Ascending aorta (tissue), 2 donors: Measurements from ENCODE around the gene OR6M1. TPM values are rescaled to one million over a fixed set of nuclear protein-coding genes. Genes with fewer than 3 reads are reported as not detected.

Experiments used
- DNase-seq, 2 donors: peaks; one replicate each; pipeline ENCODE4 v3.0.0-alpha.2; 2019; ENCODE audit warnings: low spot score in 2 of 2
- H3K27ac ChIP-seq, 2 donors: fragments of 200-600 bp; sonication (generic); one replicate each; pipeline ENCODE4 v1.5.1; 2016 to 2017; ENCODE audit warnings: mild to moderate bottlenecking in 1 of 2
- H3K27me3 ChIP-seq: fragments of 200-600 bp; sonication (generic); one replicate; pipeline ENCODE4 v1.5.1; 2017
- H3K36me3 ChIP-seq, 2 donors: fragments of 200-600 bp; sonication (generic); one replicate each; pipeline ENCODE4 v1.5.1; 2016
- H3K4me1 ChIP-seq, 2 donors: fragments of 200-600 bp; sonication (generic); one replicate each; pipeline ENCODE4 v1.5.1; 2016 to 2017; ENCODE audit warnings: mild to moderate bottlenecking in 1 of 2
- H3K4me3 ChIP-seq, 2 donors: fragments of 200-600 bp; sonication (generic); one replicate each; pipeline ENCODE4 v1.5.1; 2016 to 2017; ENCODE audit warnings: mild to moderate bottlenecking in 1 of 2
- H3K9me3 ChIP-seq, 2 donors: fragments of 200-600 bp; sonication (generic); one replicate each; pipeline ENCODE4 v1.5.1; 2016
- intact Hi-C: fragments of 100-400 bp; cut with DNase I; formaldehyde crosslinking; loops from one replicate; pipeline ENCODE4 v1.15.1; 2023
- total RNA-seq: library from RNA; depleted of rRNA; stranded (reverse); fragments of >200 nt; gene quantifications from one replicate; pipeline ENCODE4 v1.1.0, GENCODE V29; 2016
- TF ChIP-seq, protein P1 (sequence below), 3 experiments: fragments of 200-600 bp in 2 of 3; fragments of 450-650 bp in 1 of 3; sonication (generic) in 2 of 3; IDR thresholded peaks; one replicate each; pipeline ENCODE4 v1.5.1; 2016 to 2019; ENCODE audit warnings: antibody characterized with exemption in 3 of 3, mild to moderate bottlenecking in 1 of 3, moderate library complexity in 1 of 3

OR6M1 gene
- total RNA-seq, 1 donor from 2014 or later = not detected

DNA sequence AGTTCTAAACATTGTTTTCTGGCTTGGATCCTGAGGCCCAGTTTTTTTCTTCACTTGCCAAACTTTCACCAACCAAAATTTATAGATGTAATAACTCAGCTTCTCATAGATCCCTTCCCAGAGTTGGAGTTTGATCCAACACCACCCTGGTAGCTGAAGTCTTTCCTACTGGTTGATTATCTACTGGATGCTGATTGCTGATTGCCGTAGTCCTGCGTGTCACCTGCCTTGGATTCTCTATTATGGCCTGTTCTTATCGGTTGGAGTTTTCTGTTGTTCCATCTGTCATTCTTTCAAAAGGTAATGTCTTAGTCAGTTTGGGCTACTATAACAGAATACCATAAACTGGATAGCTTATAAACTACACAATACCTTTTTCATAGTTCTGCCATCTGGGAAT, 34.5 kb downstream of the OR6M1 start:
- no peak for DNase-seq
- Histone ChIP-seq H3K27me3 (no peaks in the 10 kb centered on the region), H3K27ac (no peak overlapping the region), H3K9me3 (no peaks in the 10 kb centered on the region), H3K36me3 (no peaks in the 10 kb centered on the region), H3K4me3 (no peak overlapping the region), H3K4me1 (no peaks in the 10 kb centered on the region)
- intact Hi-C loops = no loop called here
- TF ChIP-seq, protein P1, sequence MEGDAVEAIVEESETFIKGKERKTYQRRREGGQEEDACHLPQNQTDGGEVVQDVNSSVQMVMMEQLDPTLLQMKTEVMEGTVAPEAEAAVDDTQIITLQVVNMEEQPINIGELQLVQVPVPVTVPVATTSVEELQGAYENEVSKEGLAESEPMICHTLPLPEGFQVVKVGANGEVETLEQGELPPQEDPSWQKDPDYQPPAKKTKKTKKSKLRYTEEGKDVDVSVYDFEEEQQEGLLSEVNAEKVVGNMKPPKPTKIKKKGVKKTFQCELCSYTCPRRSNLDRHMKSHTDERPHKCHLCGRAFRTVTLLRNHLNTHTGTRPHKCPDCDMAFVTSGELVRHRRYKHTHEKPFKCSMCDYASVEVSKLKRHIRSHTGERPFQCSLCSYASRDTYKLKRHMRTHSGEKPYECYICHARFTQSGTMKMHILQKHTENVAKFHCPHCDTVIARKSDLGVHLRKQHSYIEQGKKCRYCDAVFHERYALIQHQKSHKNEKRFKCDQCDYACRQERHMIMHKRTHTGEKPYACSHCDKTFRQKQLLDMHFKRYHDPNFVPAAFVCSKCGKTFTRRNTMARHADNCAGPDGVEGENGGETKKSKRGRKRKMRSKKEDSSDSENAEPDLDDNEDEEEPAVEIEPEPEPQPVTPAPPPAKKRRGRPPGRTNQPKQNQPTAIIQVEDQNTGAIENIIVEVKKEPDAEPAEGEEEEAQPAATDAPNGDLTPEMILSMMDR (IDR thresholded peaks at IDR 0.05) = no peak

DNA sequence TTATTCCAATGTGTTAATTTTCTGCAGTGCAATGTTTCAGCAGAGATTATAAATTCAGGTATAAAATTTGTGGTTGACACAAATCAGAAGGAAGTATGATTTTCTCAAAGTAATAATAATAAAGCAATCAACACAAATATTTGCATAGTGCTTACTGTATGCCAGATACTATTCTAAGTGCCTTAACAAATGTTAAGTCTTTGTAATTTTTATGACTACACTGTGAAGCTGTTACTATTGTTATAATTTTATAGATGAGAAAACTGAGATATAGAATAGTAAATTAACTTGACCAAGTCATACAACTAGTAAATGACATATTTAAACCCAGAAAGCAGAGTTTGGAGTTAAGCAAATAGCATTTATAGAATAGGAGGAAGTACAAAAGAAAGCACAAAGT, 35.4 kb downstream of the OR6M1 start:
- intact Hi-C loops = no loop called here

DNA sequence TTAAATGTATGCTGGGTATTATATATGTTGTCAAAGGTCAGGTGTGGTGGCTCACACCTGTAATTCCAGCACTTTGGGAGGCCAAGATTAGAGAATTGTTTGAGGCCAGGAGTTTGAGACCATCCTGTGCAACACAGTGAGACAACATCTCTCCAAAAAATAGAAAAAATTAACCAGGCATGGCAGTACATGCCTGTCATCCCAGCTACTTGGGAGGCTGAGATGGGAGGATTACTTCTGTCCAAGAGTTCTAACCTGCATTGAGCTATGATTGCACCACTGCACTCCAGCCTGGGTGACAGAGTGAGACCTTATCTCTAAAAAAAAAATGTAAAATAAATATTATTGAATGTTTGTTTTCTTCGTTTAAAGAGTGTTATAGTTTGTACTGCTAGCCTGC, 40.5 kb downstream of the OR6M1 start:
- Histone ChIP-seq H3K36me3 (no peaks in the 10 kb centered on the region), H3K27me3 (no peaks in the 10 kb centered on the region), H3K4me3 (no peak overlapping the region), H3K27ac (no peak overlapping the region), H3K4me1 (no peaks in the 10 kb centered on the region), H3K9me3 (peaks cover 0 to 14% of the 10 kb centered on the region in 2 donors)
- TF ChIP-seq, protein P1 (IDR thresholded peaks at IDR 0.05) = no peak
- DNase-seq = no peak
- intact Hi-C loops = no loop called here

More for the DNA sequence above, 35.4 kb downstream of the OR6M1 start:
- no peak overlapping the region for H3K4me3 ChIP-seq
- no peak for DNase-seq
- TF ChIP-seq, protein P1 (IDR thresholded peaks at IDR 0.05) = no peak
- H3K27me3 ChIP-seq = no peaks in the 10 kb centered on the region
- H3K36me3 ChIP-seq = no peaks in the 10 kb centered on the region
- H3K9me3 ChIP-seq = no peaks in the 10 kb centered on the region
- H3K27ac ChIP-seq = no peak overlapping the region
- no peaks in the 10 kb centered on the region for H3K4me1 ChIP-seq

DNA sequence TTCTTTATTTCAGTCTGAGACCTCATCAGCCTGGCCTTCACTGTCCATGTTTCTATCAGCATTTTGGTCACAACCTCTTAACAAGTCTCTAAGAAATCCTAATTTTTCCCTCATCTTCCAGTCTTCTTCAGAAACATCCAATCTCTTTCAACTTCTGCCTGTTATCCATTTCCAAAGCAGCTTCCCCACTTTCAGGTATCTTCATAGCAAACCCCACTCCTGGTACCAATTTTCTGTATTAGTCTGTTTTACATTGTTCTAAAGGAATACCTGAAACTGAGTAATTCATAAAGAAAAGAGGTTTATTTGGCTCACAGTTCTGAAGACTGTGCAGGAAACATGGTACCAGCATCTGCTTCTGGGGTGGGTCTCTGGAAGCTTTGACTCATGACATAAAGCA, 43.7 kb downstream of the OR6M1 start:
- TF ChIP-seq, protein P1 (IDR thresholded peaks at IDR 0.05) = no peak
- H3K27ac ChIP-seq = no peak overlapping the region
- intact Hi-C loops = no loop called here
- no peaks in the 10 kb centered on the region for H3K36me3 ChIP-seq
- no peak overlapping the region for H3K4me3 ChIP-seq
- H3K4me1 ChIP-seq = no peaks in the 10 kb centered on the region
- H3K27me3 ChIP-seq = no peaks in the 10 kb centered on the region
- H3K9me3 ChIP-seq = peaks cover 0 to 14% of the 10 kb centered on the region in 2 donors
- no peak for DNase-seq

DNA sequence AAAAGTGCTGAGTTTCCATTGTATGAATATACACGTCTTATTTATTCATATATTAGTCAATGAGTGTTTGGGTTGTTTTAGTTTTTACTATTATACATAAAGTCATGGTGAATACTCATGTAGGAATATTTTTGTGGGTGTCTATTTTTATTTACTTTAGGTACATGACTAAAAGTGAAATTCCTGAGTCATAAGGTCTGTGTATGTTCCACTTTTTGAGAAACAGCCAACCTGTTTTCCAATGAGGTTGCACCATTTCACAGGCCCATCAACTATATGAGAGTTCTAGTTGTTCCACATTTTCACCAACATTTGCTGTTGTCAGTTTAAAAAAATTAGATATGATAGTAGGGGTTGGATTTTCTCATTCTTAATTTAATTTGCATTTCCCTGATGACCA, 45.3 kb downstream of the OR6M1 start:
- intact Hi-C loops = no loop called here
- Histone ChIP-seq H3K4me1 (no peaks in the 10 kb centered on the region), H3K27me3 (no peaks in the 10 kb centered on the region), H3K9me3 (peaks cover 0 to 14% of the 10 kb centered on the region in 2 donors), H3K36me3 (no peaks in the 10 kb centered on the region), H3K27ac (no peak overlapping the region), H3K4me3 (no peak overlapping the region)
- no peak for DNase-seq
- TF ChIP-seq, protein P1 (IDR thresholded peaks at IDR 0.05) = no peak

DNA sequence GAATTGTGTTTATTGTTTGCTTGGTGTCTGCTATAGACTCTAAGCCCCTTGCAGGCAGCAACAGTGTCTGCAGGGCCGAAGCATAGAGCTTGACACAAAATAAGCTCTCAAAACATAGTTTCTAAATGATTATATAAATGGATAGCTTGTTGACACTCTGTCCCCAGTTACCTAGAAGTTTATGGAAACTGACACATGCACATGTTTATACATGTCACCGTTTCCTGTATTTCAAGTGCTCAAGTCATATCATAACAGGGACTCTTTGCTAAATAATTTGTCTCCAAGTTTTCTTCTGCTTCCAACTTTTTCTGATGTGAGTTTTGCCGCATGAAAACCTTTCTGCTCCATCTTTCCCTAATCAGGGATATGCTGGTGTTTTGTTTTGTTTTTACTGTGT, 48.2 kb downstream of the OR6M1 start:
- intact Hi-C loops = no loop called here
- no peak for DNase-seq
- no peaks in the 10 kb centered on the region for H3K27me3 ChIP-seq
- no peak overlapping the region for H3K4me3 ChIP-seq
- H3K27ac ChIP-seq = no peak overlapping the region
- H3K36me3 ChIP-seq = no peaks in the 10 kb centered on the region
- H3K4me1 ChIP-seq = no peaks in the 10 kb centered on the region
- H3K9me3 ChIP-seq = peaks cover 0 to 14% of the 10 kb centered on the region in 2 donors
- TF ChIP-seq, protein P1 (IDR thresholded peaks at IDR 0.05) = no peak
